ENCODE results near the gene ZNF780B.

The ZNF780B gene

GRCh38 chr19:40033989-40034560 is 22.0 kb downstream of the ZNF780B start:
- Mint-ChIP-seq H3K27ac (no peak overlapping the region), H3K9me3 (peaks cover 91% of the 10 kb centered on the region), H3K4me3 (no peak overlapping the region), H3K27me3 (ENCODE audit: low read depth, poor library complexity) (no peaks in the 10 kb centered on the region), H3K4me1 (no peaks in the 10 kb centered on the region), H3K36me3 (ENCODE audit: low read depth) (peaks cover 89% of the 10 kb centered on the region)
- no peak for DNase-seq
- no peak for TF ChIP-seq CTCF (IDR thresholded peaks at IDR 0.05)

- Mint-ChIP-seq H3K27me3 (ENCODE audit: low read depth, poor library complexity) (peaks cover 10% of the 10 kb centered on the region), H3K27ac (no peak overlapping the region), H3K4me1 (no peaks in the 10 kb centered on the region), H3K36me3 (ENCODE audit: low read depth) (peaks cover 73% of the 10 kb centered on the region), H3K9me3 (peaks cover 98% of the 10 kb centered on the region), H3K4me3 (no peak overlapping the region)
- no peak for TF ChIP-seq CTCF (IDR thresholded peaks at IDR 0.05)
- DNase-seq, result no peak
These were observed 29.4 kb downstream of the ZNF780B start for GRCh38 chr19:40026597-40026970.

GRCh38 chr19:40025938-40026596 is 30.0 kb downstream of the ZNF780B start:
- Mint-ChIP-seq H3K27me3 (ENCODE audit: low read depth, poor library complexity) (peaks cover 10% of the 10 kb centered on the region), H3K4me1 (no peaks in the 10 kb centered on the region), H3K27ac (no peak overlapping the region), H3K36me3 (ENCODE audit: low read depth) (peaks cover 70% of the 10 kb centered on the region), H3K9me3 (peaks cover 98% of the 10 kb centered on the region), H3K4me3 (no peak overlapping the region)
- DNase-seq, result no peak
- no peak for TF ChIP-seq CTCF (IDR thresholded peaks at IDR 0.05)

- Mint-ChIP-seq H3K27me3 (ENCODE audit: low read depth, poor library complexity) (peaks cover 10% of the 10 kb centered on the region), H3K36me3 (ENCODE audit: low read depth) (peaks cover 59% of the 10 kb centered on the region), H3K27ac (no peak overlapping the region), H3K9me3 (peaks cover 96% of the 10 kb centered on the region), H3K4me3 (no peak overlapping the region), H3K4me1 (no peaks in the 10 kb centered on the region)
- DNase-seq, result no peak
- no peak for TF ChIP-seq CTCF (IDR thresholded peaks at IDR 0.05)
These were observed 32.1 kb downstream of the ZNF780B start for GRCh38 chr19:40023969-40024368.

- peaks cover 97% of the 10 kb centered on the region for H3K9me3 Mint-ChIP-seq
- H3K27ac Mint-ChIP-seq, result no peak overlapping the region
- H3K27me3 Mint-ChIP-seq (ENCODE audit: low read depth, poor library complexity), result no peaks in the 10 kb centered on the region
- no peak for DNase-seq
- H3K4me3 Mint-ChIP-seq, result no peak overlapping the region
- TF ChIP-seq CTCF (IDR thresholded peaks at IDR 0.05), result no peak
- H3K4me1 Mint-ChIP-seq, result no peaks in the 10 kb centered on the region
- H3K36me3 Mint-ChIP-seq (ENCODE audit: low read depth), result peaks cover 84% of the 10 kb centered on the region
These were observed 42.0 kb downstream of the ZNF780B start for GRCh38 chr19:40013991-40014390.

GRCh38 chr19:40009674-40010073 is 46.4 kb downstream of the ZNF780B start:
- no peak for TF ChIP-seq CTCF (IDR thresholded peaks at IDR 0.05)
- no peaks in the 10 kb centered on the region for H3K27me3 Mint-ChIP-seq (ENCODE audit: low read depth, poor library complexity)
- no peaks in the 10 kb centered on the region for H3K4me1 Mint-ChIP-seq
- H3K9me3 Mint-ChIP-seq, result peaks cover 59% of the 10 kb centered on the region
- no peak overlapping the region for H3K4me3 Mint-ChIP-seq
- no peak for DNase-seq
- no peak overlapping the region for H3K27ac Mint-ChIP-seq
- H3K36me3 Mint-ChIP-seq (ENCODE audit: low read depth), result peaks cover 86% of the 10 kb centered on the region

Data from nephron progenitor cell (in vitro differentiated cells).